Thyroid gland (tissue), 4 donors: ENCODE results near the gene FRMD4B. TPM values are rescaled to one million over a fixed set of nuclear protein-coding genes. Genes with fewer than 3 reads are reported as not detected.
A peak's percentile ranks its signal among the peaks of the same experiment; 100 is the strongest.

Experiments used
- DNase-seq, 2 donors: peaks; one replicate each; pipeline ENCODE4 v3.0.0-alpha.2; 2019
- H3K27ac ChIP-seq, 3 donors: fragments of 200-600 bp; sonication (generic); 1 replicate in 2 of 3; 2 replicates in 1 of 3; pipeline ENCODE4 v1.5.1; 2016 to 2019; ENCODE audit warnings: mild to moderate bottlenecking in 1 of 3, moderate library complexity in 1 of 3
- H3K27me3 ChIP-seq: fragments of 200-600 bp; sonication (generic); one replicate; pipeline ENCODE4 v1.5.1; 2019
- H3K36me3 ChIP-seq, 2 donors: fragments of 200-600 bp; sonication (generic); one replicate each; pipeline ENCODE4 v1.5.1; 2016 to 2019
- H3K4me1 ChIP-seq, 2 donors: fragments of 200-600 bp; sonication (generic); one replicate each; pipeline ENCODE4 v1.5.1; 2017 to 2019
- H3K4me3 ChIP-seq, 3 donors: fragments of 200-600 bp; sonication (generic); replicated peaks in 1 of 3; 1 replicate in 2 of 3; 2 replicates in 1 of 3; pipeline ENCODE4 v1.5.1; 2016; ENCODE audit warnings: mild to moderate bottlenecking in 1 of 3
- H3K9me3 ChIP-seq: fragments of 200-600 bp; sonication (generic); one replicate; pipeline ENCODE4 v1.5.1; 2017
- CTCF ChIP-seq, 6 experiments: fragments of 200-600 bp in 3 of 6; fragments of 450-650 bp in 3 of 6; sonication (generic) in 3 of 6; IDR thresholded peaks; one replicate each; pipeline ENCODE4 v1.5.1; 2016 to 2019; ENCODE audit warnings: antibody characterized with exemption in 6 of 6, mild to moderate bottlenecking in 2 of 6, inconsistent platforms in 1 of 6, moderate library complexity in 1 of 6
- POLR2A ChIP-seq, 2 donors: fragments of 450-650 bp; IDR thresholded peaks; one replicate each; pipeline ENCODE4 v1.6.1; 2017; ENCODE audit warnings: antibody characterized with exemption in 2 of 2, mild to moderate bottlenecking in 2 of 2, moderate library complexity in 1 of 2
- WGBS, 2 donors: methylation state at CpG; one replicate each; pipeline ENCODE4 v1.1.5; 2017; 5-methylcytosine and 5-hydroxymethylcytosine counted together
- intact Hi-C: fragments of 100-400 bp; cut with DNase I; formaldehyde crosslinking; loops from one replicate; pipeline ENCODE4 v1.15.1; 2023
- total RNA-seq, 4 donors: library from RNA; depleted of rRNA; stranded (reverse); fragments of >200 nt; gene quantifications; one replicate each; pipeline ENCODE4 v1.2.3, GENCODE V29; 2016

FRMD4B gene
- total RNA-seq, 4 donors from 2014 or later = 109 to 224 (median 161) TPM

DNA sequence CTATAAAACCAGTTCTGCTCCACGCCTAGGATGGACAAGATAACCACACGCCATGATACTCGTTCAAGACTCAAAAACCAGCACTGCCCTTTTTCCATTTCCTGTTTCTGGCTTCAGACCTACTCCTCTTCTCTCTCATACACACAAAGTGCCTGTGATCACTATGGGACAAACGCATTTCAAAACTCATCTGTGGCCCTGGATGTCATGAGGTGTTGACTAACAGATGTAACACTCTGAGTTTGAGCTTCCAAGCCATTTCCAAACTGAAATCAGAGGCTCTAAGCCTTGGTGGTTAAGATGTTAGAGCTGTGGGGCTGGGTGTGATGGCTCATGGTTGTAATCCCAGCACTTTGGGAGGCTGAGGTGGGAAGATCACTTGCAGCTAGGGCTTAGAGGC lies 207.8 kb downstream of the FRMD4B start:
- intact Hi-C loops = no loop called here
- Histone ChIP-seq H3K27ac (peak overlapping the region in 1 of 3 donors; percentile 24), H3K27me3 (no peaks in the 10 kb centered on the region), H3K4me3 (no peak overlapping the region), H3K36me3 (peaks cover 22 to 41% of the 10 kb centered on the region in 2 donors), H3K9me3 (no peaks in the 10 kb centered on the region), H3K4me1 (peaks cover 0 to 17% of the 10 kb centered on the region in 2 donors)
- TF ChIP-seq CTCF (IDR thresholded peaks at IDR 0.05) (no peak), POLR2A (IDR thresholded peaks at IDR 0.05) (no peak)
- DNase-seq = no peak
- WGBS, 2 donors = 86 to 89% methylated on average over 4 of the region's 4 CpGs

DNA sequence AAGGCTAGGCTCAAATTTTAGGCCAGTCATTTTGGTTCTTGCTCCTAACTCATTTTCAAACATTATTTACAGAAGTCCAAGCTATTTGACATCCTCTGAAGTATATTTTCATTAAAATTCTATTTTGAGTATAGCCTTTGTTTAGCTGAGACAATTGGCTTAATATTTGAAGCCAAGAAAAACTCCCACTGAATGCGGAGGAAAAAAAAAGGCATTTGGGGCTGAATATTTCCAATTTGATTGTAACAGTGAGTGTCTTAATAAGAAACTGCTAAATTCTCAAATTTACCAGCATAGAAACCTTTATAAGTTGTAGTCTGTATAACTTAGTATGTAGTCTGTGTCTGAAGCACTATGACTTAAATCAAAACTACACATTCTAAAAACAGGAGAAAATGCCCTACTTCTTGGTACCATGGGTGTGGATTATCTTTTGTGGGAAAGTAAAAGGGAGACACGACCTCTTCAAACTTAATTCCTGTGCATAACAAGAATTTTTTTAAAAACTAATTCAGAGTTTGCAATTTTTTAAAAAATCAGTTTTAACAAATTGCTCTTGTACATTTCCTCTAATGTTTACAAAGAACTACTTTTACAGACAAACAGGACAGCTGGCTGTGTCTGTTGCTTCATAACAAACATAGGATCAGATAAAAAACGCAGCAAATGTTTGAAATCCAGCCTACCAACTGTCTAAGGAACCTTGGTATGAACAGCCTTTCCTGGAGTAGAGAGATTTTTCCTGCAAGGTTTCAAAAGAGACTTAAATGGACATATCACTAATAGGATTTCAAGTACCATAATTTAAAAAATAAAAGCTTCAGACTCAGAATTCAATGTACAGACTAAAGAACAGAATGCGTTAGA lies 210.8 kb downstream of the FRMD4B start:
- Histone ChIP-seq H3K27me3 (no peaks in the 10 kb centered on the region), H3K4me3 (no peak overlapping the region), H3K36me3 (peaks cover 17 to 23% of the 10 kb centered on the region in 2 donors), H3K9me3 (no peaks in the 10 kb centered on the region), H3K27ac (no peak overlapping the region), H3K4me1 (peaks cover 0 to 17% of the 10 kb centered on the region in 2 donors)
- TF ChIP-seq POLR2A (IDR thresholded peaks at IDR 0.05) = no peak
- no peak for TF ChIP-seq CTCF (IDR thresholded peaks at IDR 0.05)
- DNase-seq = no peak
- 81 to 86% methylated on average over 4 of the region's 4 CpGs for WGBS, 2 donors
- intact Hi-C loops = no loop called here

DNA sequence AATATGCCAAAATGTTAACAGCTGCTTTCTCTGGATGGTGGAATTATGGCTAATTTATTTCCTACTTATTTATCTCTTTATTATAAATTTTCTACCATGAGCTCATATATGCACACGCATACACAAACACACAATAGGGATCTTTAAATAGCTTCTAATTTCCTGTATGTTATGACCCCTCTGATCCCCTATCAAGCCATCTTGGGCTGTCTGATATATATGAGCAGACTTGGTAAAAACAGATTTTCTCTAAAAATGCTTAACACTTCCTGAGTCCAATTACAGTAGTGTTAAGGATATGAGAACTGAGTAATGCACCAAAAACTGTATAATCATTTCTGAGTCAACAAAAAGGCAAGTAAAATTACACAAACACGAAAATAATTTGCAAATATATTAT lies 211.4 kb downstream of the FRMD4B start:
- intact Hi-C loops = no loop called here

DNA sequence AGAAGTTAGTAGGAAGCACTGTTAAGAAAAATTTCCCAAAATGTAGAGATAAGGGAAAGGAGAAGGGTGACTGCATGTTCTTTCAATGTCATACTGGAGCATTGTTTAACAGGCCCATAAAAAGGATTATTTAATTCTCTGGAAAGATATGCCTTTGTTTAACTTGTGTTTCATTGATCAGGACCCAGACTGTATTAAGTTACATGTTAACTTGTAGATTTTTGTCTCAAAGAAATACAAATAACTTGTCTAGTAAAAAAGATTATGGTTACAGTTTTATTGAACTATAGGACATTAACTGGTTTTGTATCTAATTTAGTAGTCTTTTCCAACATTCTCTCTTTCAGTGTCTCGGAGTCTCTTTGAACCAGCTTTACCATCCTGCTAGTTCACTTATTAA lies 213.8 kb downstream of the FRMD4B start:
- no peak overlapping the region for H3K4me3 ChIP-seq
- peaks cover 9 to 19% of the 10 kb centered on the region in 2 donors for H3K36me3 ChIP-seq
- H3K4me1 ChIP-seq = no peaks in the 10 kb centered on the region
- H3K27ac ChIP-seq = no peak overlapping the region
- no peaks in the 10 kb centered on the region for H3K9me3 ChIP-seq
- DNase-seq = no peak
- intact Hi-C loops = no loop called here
- TF ChIP-seq CTCF (IDR thresholded peaks at IDR 0.05) = no peak
- TF ChIP-seq POLR2A (IDR thresholded peaks at IDR 0.05) = no peak
- no peaks in the 10 kb centered on the region for H3K27me3 ChIP-seq
- WGBS, 2 donors = 98 to 100% methylated on average over 1 of the region's 1 CpG

More for the DNA sequence above, 211.4 kb downstream of the FRMD4B start:
- no peak for TF ChIP-seq CTCF (IDR thresholded peaks at IDR 0.05)
- TF ChIP-seq POLR2A (IDR thresholded peaks at IDR 0.05) = no peak
- Histone ChIP-seq H3K4me3 (no peak overlapping the region), H3K36me3 (peaks cover 14 to 19% of the 10 kb centered on the region in 2 donors), H3K27me3 (no peaks in the 10 kb centered on the region), H3K27ac (no peak overlapping the region), H3K4me1 (peaks cover 0 to 17% of the 10 kb centered on the region in 2 donors), H3K9me3 (no peaks in the 10 kb centered on the region)
- no peak for DNase-seq
- WGBS, 2 donors = 74 to 75% methylated on average over 2 of the region's 2 CpGs

GRCh38 chr3:69166446-69166845 lies 219.4 kb downstream of the FRMD4B start:
- Histone ChIP-seq H3K4me3 (no peak overlapping the region), H3K27ac (no peak overlapping the region), H3K27me3 (no peaks in the 10 kb centered on the region), H3K4me1 (no peaks in the 10 kb centered on the region), H3K9me3 (no peaks in the 10 kb centered on the region), H3K36me3 (peaks cover 3 to 8% of the 10 kb centered on the region in 2 donors)
- intact Hi-C loops = no loop called here
- DNase-seq = no peak
- TF ChIP-seq POLR2A (IDR thresholded peaks at IDR 0.05) (no peak), CTCF (IDR thresholded peaks at IDR 0.05) (no peak)
- WGBS, 2 donors = 76 to 89% methylated on average over 1 of the region's 1 CpG
